ENCODE data around the gene ZSCAN22.

The ZSCAN22 gene

DNA sequence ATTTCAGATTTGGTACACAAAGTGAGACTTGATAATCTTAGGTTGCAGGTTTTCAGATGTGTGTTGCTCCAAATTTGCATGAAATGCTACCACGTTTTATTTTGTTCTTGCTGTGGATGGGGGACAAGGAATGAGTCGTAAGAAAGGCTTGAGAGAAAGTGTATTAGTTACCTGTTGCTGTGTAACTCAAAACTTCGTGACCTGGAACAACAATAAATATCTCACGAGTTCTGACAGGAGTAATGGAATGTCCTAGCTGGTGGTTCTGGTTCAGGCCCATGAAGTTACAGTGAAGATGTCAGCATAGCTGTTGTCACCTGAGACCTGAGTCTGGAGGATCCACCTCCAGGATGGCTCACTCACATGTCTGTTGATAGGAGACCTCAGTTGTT lies 46.9 kb upstream of the ZSCAN22 start:
- H3K27me3 ChIP-seq (replicated peaks): no peaks in the 10 kb centered on the region
- H3K4me3 ChIP-seq (ENCODE audit: low read depth, low read length): peak overlapping the region; percentile 90
- no peak overlapping the region for H3K27ac ChIP-seq
- H3K36me3 ChIP-seq (replicated peaks): no peaks in the 10 kb centered on the region
- in situ Hi-C loops (cut with HindIII; ENCODE audit: low pct_ligation_motif_present, low sequenced_read_pairs): no loop called here
- TF ChIP-seq, protein P1, sequence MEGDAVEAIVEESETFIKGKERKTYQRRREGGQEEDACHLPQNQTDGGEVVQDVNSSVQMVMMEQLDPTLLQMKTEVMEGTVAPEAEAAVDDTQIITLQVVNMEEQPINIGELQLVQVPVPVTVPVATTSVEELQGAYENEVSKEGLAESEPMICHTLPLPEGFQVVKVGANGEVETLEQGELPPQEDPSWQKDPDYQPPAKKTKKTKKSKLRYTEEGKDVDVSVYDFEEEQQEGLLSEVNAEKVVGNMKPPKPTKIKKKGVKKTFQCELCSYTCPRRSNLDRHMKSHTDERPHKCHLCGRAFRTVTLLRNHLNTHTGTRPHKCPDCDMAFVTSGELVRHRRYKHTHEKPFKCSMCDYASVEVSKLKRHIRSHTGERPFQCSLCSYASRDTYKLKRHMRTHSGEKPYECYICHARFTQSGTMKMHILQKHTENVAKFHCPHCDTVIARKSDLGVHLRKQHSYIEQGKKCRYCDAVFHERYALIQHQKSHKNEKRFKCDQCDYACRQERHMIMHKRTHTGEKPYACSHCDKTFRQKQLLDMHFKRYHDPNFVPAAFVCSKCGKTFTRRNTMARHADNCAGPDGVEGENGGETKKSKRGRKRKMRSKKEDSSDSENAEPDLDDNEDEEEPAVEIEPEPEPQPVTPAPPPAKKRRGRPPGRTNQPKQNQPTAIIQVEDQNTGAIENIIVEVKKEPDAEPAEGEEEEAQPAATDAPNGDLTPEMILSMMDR (IDR thresholded peaks at IDR 0.05; ENCODE audit: low read depth, low read length, missing control alignments): no peak
- no peak for DNase-seq

DNA sequence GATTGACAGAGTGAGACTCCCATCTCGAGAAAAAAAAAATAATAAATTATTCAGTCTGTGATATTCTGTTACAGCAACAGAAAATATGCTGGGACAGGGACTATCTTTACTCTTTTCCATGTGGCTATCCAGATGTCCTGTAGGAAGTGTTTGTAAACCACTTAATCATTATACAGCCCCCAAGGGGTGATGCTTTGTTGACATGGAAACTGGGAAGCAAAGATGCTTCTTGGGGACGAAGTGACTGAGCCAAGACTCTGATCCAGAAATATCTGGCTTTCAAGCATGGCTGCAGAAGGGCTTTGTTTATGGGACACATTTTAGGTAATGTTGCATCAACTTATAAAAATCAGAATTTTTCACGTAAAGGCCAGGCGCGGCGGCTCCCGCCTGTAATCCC lies 42.6 kb upstream of the ZSCAN22 start:
- H3K36me3 ChIP-seq (replicated peaks): peaks cover 35% of the 10 kb centered on the region
- no peak for DNase-seq
- no peak overlapping the region for H3K27ac ChIP-seq
- TF ChIP-seq, protein P1 (IDR thresholded peaks at IDR 0.05; ENCODE audit: low read depth, low read length, missing control alignments): no peak
- H3K4me3 ChIP-seq (ENCODE audit: low read depth, low read length): no peak overlapping the region
- in situ Hi-C loops (cut with HindIII; ENCODE audit: low pct_ligation_motif_present, low sequenced_read_pairs): no loop called here
- no peaks in the 10 kb centered on the region for H3K27me3 ChIP-seq (replicated peaks)

DNA sequence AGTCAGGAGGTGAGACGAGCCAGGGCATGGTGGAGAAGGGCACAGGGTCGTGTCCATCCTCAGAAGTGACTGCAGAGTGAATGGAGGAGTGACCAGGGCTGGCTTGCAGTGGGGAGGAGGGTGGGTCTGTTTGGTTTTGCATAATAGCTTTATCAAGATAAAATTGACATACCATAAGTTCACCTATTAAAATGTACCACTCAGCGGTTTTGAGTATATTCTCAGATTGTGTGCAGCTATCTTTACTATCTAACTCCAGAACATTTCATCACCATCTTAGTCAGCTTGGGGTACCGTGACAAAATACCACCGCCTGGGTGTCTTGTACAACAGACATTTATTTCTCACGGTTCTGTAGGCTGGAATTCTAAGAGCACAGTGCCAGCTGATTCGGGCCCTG lies 34.9 kb upstream of the ZSCAN22 start:
- Histone ChIP-seq H3K4me3 (ENCODE audit: low read depth, low read length) (no peak overlapping the region), H3K27ac (no peak overlapping the region), H3K27me3 (replicated peaks) (no peaks in the 10 kb centered on the region), H3K36me3 (replicated peaks) (peaks cover 86% of the 10 kb centered on the region)
- no peak for DNase-seq
- in situ Hi-C loops (cut with HindIII; ENCODE audit: low pct_ligation_motif_present, low sequenced_read_pairs): no loop called here
- TF ChIP-seq, protein P1 (IDR thresholded peaks at IDR 0.05; ENCODE audit: low read depth, low read length, missing control alignments): no peak

DNA sequence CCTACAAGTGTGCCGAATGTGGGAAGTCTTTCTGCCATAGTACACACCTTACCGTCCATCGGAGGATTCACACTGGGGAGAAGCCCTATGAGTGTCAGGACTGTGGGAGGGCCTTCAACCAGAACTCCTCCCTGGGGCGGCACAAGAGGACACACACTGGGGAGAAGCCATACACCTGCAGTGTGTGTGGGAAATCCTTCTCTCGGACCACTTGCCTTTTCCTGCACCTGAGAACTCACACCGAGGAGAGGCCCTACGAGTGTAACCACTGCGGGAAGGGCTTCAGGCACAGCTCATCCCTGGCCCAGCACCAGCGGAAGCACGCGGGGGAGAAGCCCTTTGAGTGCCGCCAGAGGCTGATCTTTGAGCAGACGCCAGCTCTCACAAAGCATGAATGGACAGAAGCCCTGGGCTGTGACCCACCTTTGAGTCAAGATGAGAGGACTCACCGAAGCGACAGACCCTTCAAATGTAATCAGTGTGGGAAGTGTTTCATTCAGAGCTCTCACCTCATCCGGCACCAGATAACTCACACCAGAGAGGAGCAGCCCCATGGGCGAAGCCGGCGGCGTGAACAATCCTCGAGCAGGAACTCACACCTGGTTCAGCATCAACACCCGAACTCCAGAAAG lies 31.9 kb upstream of the ZSCAN22 start:
- no peak overlapping the region for H3K4me3 ChIP-seq (ENCODE audit: low read depth, low read length)
- in situ Hi-C loops (cut with HindIII; ENCODE audit: low pct_ligation_motif_present, low sequenced_read_pairs): no loop called here
- H3K27me3 ChIP-seq (replicated peaks): no peaks in the 10 kb centered on the region
- no peak overlapping the region for H3K27ac ChIP-seq
- H3K36me3 ChIP-seq (replicated peaks): peaks cover 70% of the 10 kb centered on the region
- TF ChIP-seq, protein P1 (IDR thresholded peaks at IDR 0.05; ENCODE audit: low read depth, low read length, missing control alignments): no peak
- DNase-seq: no peak

DNA sequence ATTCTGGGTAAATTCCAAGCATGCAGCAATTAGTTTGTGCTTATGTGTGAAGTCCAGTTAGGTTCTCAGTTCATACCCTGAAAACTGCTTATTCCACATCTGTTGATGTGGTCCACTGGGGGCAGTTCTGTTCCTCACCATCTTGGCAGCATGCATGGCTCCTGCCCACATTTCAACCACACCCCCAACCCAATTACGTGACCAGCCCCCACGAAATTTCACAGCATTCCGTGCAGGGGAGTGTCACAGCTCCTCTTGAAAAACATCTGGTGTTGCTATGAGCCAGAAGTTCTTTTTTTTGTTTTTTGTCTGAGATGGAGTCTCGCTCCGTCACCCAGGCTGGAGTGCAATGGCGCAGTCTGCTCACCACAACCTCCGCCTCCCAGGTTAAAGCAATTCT lies 30.7 kb upstream of the ZSCAN22 start:
- peaks cover 67% of the 10 kb centered on the region for H3K36me3 ChIP-seq (replicated peaks)
- TF ChIP-seq, protein P1 (IDR thresholded peaks at IDR 0.05; ENCODE audit: low read depth, low read length, missing control alignments): no peak

DNA sequence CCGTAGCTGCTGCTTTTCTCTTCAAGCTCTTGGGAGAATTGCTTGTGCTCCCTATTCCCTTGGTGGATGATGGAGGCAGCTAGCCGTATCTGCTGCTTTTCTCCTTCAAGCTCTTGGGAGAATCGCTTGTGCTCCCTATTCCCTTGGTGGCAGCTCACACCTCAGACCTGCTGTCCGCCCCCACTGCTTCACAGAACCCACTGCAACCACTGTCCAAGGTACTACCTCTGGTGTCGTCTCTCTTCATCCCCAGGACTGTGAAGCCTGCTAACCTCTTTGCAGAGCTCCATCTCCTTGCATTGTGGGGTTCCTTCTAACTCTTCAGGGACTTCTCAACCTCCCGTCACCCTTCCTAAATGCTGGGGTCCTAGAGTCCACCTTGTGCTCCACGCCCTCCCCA lies 26.2 kb upstream of the ZSCAN22 start:
- Histone ChIP-seq H3K36me3 (replicated peaks) (peaks cover 32% of the 10 kb centered on the region), H3K4me3 (ENCODE audit: low read depth, low read length) (no peak overlapping the region), H3K27me3 (replicated peaks) (no peaks in the 10 kb centered on the region), H3K27ac (no peak overlapping the region)
- DNase-seq: no peak
- TF ChIP-seq, protein P1 (IDR thresholded peaks at IDR 0.05; ENCODE audit: low read depth, low read length, missing control alignments): no peak
- in situ Hi-C loops (cut with HindIII; ENCODE audit: low pct_ligation_motif_present, low sequenced_read_pairs): no loop called here

More for the DNA sequence above, 30.7 kb upstream of the ZSCAN22 start:
- no peak overlapping the region for H3K27ac ChIP-seq
- H3K4me3 ChIP-seq (ENCODE audit: low read depth, low read length): no peak overlapping the region
- in situ Hi-C loops (cut with HindIII; ENCODE audit: low pct_ligation_motif_present, low sequenced_read_pairs): no loop called here
- no peaks in the 10 kb centered on the region for H3K27me3 ChIP-seq (replicated peaks)
- no peak for DNase-seq

Data from brain microvascular endothelial cell (primary cell).